NCI-H82 treated with DMSO at 0.1 percent for 48 hours (cell line): ENCODE data around the gene PLEKHA6.
A peak's percentile ranks its signal among the peaks of the same experiment; 100 is the strongest.

Source experiments
- DNase-seq: peaks from one replicate; lab custom pipeline; 2025; ENCODE audit not compliant: unreplicated experiment; lab: John Stamatoyannopoulos, UW

Gene PLEKHA6

GRCh38 chr1:204194080-204194479 is 165.6 kb downstream of the PLEKHA6 start:
- no peak for DNase-seq

- DNase-seq = no peak
These were observed 167.0 kb downstream of the PLEKHA6 start for GRCh38 chr1:204192589-204193352.

GRCh38 chr1:204192046-204192445 is 167.7 kb downstream of the PLEKHA6 start:
- DNase-seq = no peak

DNA sequence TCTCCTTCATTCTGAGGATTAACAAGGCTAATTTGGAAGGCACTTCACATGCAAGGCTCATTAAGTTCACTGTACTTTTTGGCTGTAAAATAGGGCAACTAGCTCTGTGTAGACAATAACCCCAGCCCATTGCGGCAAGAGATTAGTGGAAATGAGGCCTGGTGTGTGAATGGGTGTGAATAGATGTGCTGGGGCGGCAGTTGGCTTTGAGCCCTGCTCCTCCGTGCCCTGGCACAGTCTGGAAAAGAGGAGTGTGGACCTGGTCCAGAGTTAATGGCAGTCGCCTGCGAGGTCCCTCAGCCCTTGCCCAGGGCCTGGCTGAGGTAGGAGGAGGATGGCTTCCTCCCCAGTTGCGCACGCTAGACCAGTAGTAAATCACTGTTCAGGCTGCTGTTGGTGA is 168.3 kb downstream of the PLEKHA6 start:
- DNase-seq = no peak

- DNase-seq = no peak
These were observed 169.2 kb downstream of the PLEKHA6 start for GRCh38 chr1:204190212-204191211.

- no peak for DNase-seq
These were observed 170.6 kb downstream of the PLEKHA6 start for GRCh38 chr1:204188959-204189639.

- no peak for DNase-seq
These were observed 173.1 kb downstream of the PLEKHA6 start for GRCh38 chr1:204186597-204186996.

DNA sequence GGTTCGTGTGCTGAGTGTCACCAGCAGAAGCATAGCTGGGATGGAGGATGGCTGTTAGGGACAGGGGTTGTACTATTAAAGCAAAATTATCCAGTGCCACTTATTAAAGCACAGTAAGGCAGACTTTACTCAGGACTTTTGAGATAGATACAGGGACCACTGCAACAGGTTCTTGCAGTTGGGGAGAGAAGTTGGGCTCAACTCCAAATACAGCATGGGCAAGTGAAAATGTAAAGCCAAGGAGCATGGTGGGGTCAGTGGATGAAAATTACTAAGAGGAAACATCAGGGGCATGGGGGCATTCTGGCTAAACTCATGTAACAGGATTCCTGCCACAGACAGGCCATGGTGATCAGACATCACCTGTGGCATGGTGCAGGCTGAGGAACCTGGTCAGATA is 178.6 kb downstream of the PLEKHA6 start:
- DNase-seq = no peak

DNA sequence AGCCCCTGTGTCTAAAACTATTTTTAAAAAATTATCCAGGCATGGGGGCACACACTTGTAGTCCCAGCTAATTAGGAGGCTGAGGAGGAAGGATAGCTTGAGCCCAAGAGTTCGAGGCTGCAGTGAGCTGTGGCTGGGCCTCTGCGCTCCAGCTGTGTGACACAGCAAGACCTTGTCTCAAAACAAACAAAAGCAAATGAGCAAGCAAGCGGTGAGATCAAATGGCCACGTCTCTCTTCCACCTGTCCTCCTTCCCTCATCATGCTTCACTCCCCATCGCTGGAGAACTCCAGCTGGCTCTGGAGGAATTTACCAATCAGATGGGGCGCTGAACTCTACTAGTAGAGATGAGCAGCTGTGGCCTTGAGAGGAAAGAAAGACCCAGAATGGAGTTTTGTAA is 179.6 kb downstream of the PLEKHA6 start:
- DNase-seq = no peak

- no peak for DNase-seq
These were observed 181.0 kb downstream of the PLEKHA6 start for GRCh38 chr1:204178487-204179281.

DNA sequence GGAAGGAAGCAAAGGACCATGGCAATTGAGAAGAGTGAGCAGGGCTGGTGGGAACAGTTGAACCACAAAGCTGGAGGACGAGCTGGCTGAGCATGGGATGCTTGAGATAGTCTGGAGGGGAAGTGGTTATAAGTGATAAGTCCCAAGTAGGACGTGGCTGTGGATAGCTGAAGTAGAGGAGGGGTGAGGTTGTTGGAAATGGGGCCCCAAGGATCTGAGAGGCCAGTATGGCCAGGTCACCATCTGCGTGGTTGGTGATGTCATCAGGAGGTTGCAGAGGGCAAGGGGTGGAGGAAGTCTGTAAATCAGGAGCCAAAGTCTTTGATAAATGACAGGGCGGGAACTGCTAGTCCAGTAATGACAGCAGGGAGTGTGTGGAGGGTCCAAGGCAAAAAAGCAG is 182.6 kb downstream of the PLEKHA6 start:
- DNase-seq = no peak

DNA sequence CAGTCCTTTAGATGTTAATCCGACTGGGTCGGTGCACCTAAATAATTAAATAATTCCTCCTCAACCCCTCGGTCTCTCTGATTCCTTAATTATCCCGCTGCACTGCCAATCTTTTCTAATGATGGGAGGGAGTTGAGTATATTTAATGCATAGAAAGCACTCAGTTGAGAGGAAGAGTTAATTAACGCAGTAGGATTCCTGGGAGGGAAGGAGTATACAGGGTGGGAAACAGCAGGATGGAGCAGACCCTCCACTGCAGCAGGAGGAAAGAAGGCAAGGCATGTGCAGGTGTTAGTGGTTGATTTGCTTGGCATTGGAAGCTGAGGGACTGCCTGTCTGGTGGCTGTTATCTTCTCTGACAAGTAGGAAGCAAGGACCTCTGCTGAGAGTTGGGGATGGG is 183.7 kb downstream of the PLEKHA6 start:
- DNase-seq = peak; percentile 31

DNA sequence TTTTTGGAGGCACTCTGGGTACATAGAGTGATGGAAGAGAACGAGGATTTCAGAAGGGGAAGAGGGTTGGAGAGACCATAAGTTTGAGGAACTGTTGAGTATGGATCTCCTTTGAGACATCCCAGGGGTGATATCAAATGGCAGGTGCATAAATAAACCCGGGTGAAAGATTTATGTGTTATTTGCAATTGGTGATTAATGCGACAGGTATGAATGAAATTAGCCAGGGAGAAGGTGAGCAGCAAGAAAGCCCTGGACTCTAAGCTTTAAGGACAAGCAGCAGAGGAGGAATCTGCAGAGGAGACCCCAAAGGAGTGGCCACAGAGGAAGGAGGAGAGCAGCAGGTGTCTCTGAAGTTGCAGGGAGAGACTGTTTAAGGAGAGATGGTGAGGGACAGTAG is 184.8 kb downstream of the PLEKHA6 start:
- DNase-seq = no peak

GRCh38 chr1:204172404-204173029 is 187.2 kb downstream of the PLEKHA6 start:
- DNase-seq = peak; percentile 86

- DNase-seq = no peak
These were observed 188.0 kb downstream of the PLEKHA6 start for GRCh38 chr1:204171751-204172178.

DNA sequence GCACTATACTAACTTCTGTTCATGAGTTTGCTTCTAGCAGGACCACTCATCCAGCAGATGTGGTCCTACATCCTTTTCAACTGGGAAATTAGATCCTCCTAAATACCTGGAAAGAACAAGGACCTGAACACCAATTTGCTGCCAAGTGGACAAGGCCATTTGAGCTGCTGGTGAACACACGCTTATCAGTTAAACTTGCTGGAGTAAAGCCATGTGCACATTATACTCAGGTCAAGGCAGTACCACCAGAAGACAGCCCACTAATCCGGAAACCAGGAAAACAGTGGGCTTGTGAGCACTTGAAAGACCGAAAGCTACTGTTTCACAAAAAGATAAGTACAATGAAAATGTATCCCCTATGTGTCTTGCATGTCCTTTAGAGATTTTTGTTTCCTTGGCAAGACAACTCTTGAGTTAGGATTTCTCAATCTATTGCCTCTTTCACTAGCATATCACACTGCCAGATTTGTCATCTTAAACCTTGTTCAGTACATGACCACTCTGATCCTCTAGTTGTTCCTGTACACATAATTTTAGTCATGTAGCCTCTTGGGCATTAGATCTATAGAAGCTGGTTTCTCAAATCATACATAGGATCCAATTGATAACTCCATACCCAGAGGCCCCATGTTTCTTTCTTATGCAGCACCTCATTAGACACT is 189.1 kb downstream of the PLEKHA6 start:
- no peak for DNase-seq

DNA sequence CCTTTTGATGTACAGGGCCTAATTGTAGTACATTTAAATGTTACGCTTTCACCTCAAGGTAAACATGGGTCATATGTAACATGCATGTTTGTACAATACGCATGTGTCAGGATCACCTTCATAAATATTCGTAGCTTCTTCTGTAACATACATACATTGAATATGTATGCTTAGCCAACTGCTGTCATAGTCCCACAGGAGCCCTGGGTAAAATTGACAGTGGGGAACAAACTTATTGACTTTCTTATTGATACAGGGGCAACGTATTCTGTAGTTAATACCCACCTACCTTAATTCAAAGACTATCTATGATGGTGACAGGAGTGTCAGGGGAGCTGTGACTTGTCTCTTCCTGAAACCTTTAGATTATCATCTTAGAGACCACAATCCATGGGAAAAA is 189.9 kb downstream of the PLEKHA6 start:
- no peak for DNase-seq
